B cell (primary cell): ENCODE data around the gene FRG2C. TPM values are rescaled to one million over a fixed set of nuclear protein-coding genes. Genes with fewer than 3 reads are reported as not detected.
"Not testable (repeated sequence)": the region's sequence is repeated elsewhere in the genome, so short reads cannot be mapped to it uniquely, and the experiment has no call there.

Experiments used
- ATAC-seq: fragments of 200-7000 bp; cut with Tn5 transposase; one replicate; pipeline ENCODE4 v1.10.0; 2021; ENCODE audit warnings: low read depth, mild to moderate bottlenecking, moderate number of reproducible peaks, moderate library complexity
- CTCF ChIA-PET: fragments of 350-600 bp; sonication (Branson Sonifier 250); formaldehyde crosslinking; loops from one replicate; lab custom pipeline; 2021; ENCODE audit warnings: antibody characterized with exemption, inconsistent platforms; lab: Charles Lee
- POLR2A ChIA-PET: fragments of 350-600 bp; sonication (Branson Sonifier 250); formaldehyde crosslinking; loops from one replicate; lab custom pipeline; 2021; ENCODE audit warnings: antibody characterized with exemption; lab: Charles Lee
- DNase-seq: peaks from one replicate; pipeline ENCODE4 v3.0.0; 2013
- H2AFZ ChIP-seq: 2 replicates; pipeline ENCODE4 v1.6.1; 2012; ENCODE audit warnings: mild to moderate bottlenecking, low read depth, low read length; ENCODE audit not compliant: insufficient read depth, poor library complexity, severe bottlenecking
- H3K27ac ChIP-seq, 2 donors: 1 replicate in 1 of 2; 2 replicates in 1 of 2; pipeline ENCODE4 v1.5.1; 2012 to 2013; ENCODE audit warnings: low read length in 2 of 2, mild to moderate bottlenecking in 2 of 2, moderate library complexity in 1 of 2
- H3K27me3 ChIP-seq, 4 experiments: fragments of 200-600 bp in 1 of 4; sonication (generic) in 1 of 4; replicated peaks in 1 of 4; 1 replicate in 2 of 4; 2 replicates in 2 of 4; pipeline versions ENCODE4 v1.6.1 to v1.7.0; 2013 to 2016; ENCODE audit warnings: low read length in 3 of 4, mild to moderate bottlenecking in 2 of 4, mixed read lengths in 1 of 4, moderate library complexity in 1 of 4; ENCODE audit not compliant: insufficient read depth in 4 of 4, control insufficient read depth in 3 of 4; ENCODE audit errors: control extremely low read depth in 1 of 4
- H3K36me3 ChIP-seq, 2 experiments: replicated peaks in 1 of 2; 1 replicate in 1 of 2; 2 replicates in 1 of 2; pipeline versions ENCODE4 v1.6.1 to v1.7.1; 2013; ENCODE audit warnings: low read length in 1 of 2; ENCODE audit not compliant: insufficient read depth in 2 of 2, control insufficient read depth in 1 of 2; ENCODE audit errors: control extremely low read depth in 1 of 2, extremely low read depth in 1 of 2
- H3K4me1 ChIP-seq, 2 donors: fragments of 200-600 bp in 1 of 2; sonication (generic) in 1 of 2; 1 replicate in 1 of 2; 2 replicates in 1 of 2; pipeline versions ENCODE4 v1.5.1 to v1.6.1; 2013 to 2017; ENCODE audit warnings: low read length in 2 of 2; ENCODE audit not compliant: control insufficient read depth in 2 of 2, insufficient read depth in 2 of 2
- H3K4me2 ChIP-seq: replicated peaks from 2 replicates; pipeline ENCODE3; 2012; ENCODE audit warnings: mild to moderate bottlenecking, low read depth, low read length; ENCODE audit not compliant: poor library complexity, severe bottlenecking
- H3K4me3 ChIP-seq, 5 experiments: fragments of 200-600 bp in 1 of 5; sonication (generic) in 1 of 5; 1 replicate in 3 of 5; 2 replicates in 2 of 5; pipeline versions ENCODE4 v1.5.1 to v1.7.0; 2011 to 2016; ENCODE audit warnings: low read length in 4 of 5, mild to moderate bottlenecking in 4 of 5, low read depth in 2 of 5, control low read depth in 1 of 5, moderate library complexity in 1 of 5; ENCODE audit not compliant: insufficient read depth in 1 of 5; ENCODE audit errors: control extremely low read depth in 1 of 5, extremely low read depth in 1 of 5
- H3K79me2 ChIP-seq: fragments of 200-600 bp; sonication (generic); one replicate; pipeline ENCODE4 v1.6.0; 2016; ENCODE audit warnings: low read length; ENCODE audit not compliant: control insufficient read depth, insufficient read depth
- H3K9ac ChIP-seq: fragments of 200-600 bp; sonication (generic); 2 replicates; pipeline ENCODE4 v1.6.1; 2017; ENCODE audit warnings: mild to moderate bottlenecking, low read length, moderate library complexity
- H3K9me3 ChIP-seq, 3 donors: one replicate each; pipeline versions ENCODE4 v1.6.1 to v1.7.1; 2013; ENCODE audit warnings: low read length in 2 of 3; ENCODE audit not compliant: control insufficient read depth in 2 of 3, insufficient read depth in 1 of 3; ENCODE audit errors: control extremely low read depth in 1 of 3
- H4K20me1 ChIP-seq: 2 replicates; pipeline ENCODE4 v1.6.0; 2012; ENCODE audit warnings: mild to moderate bottlenecking, low read length; ENCODE audit not compliant: insufficient read depth, control insufficient read depth, poor library complexity, severe bottlenecking
- H3K27ac Mint-ChIP-seq: one replicate; pipeline ENCODE4 v1.8.0; 2021; ENCODE audit warnings: mixed read lengths
- H3K27me3 Mint-ChIP-seq: one replicate; pipeline ENCODE4 v1.8.0; 2021; ENCODE audit warnings: mixed read lengths
- H3K4me1 Mint-ChIP-seq: one replicate; pipeline ENCODE4 v1.8.0; 2021; ENCODE audit warnings: mixed read lengths
- H3K4me3 Mint-ChIP-seq: one replicate; pipeline ENCODE4 v1.8.0; 2021; ENCODE audit warnings: mixed read lengths
- H3K9me3 Mint-ChIP-seq: one replicate; pipeline ENCODE4 v1.8.0; 2022; ENCODE audit warnings: mixed read lengths; ENCODE audit not compliant: insufficient read depth
- EZH2 ChIP-seq: IDR thresholded peaks from 2 replicates; pipeline ENCODE4 v1.6.1; 2012; ENCODE audit warnings: borderline replicate concordance, low read depth, mild to moderate bottlenecking, moderate library complexity, low read length; ENCODE audit not compliant: insufficient read depth, poor library complexity, severe bottlenecking
- WGBS: methylation state at CpG from one replicate; pipeline ENCODE4 v1.1.5; 2013; ENCODE audit warnings: missing lambda C conversion rate; ENCODE audit not compliant: insufficient coverage; 5-methylcytosine and 5-hydroxymethylcytosine counted together
- intact Hi-C: fragments of 100-400 bp; cut with micrococcal nuclease; formaldehyde crosslinking; loops from one replicate; pipeline ENCODE4 v1.10.0; 2022
- polyA plus RNA-seq: library from polyadenylated mRNA; depleted of rRNA; stranded (reverse); fragments of >200 nt; gene quantifications from 2 replicates; pipeline ENCODE4 v1.2.3, GENCODE V29; 2012
- total RNA-seq, 2 donors: library from RNA; stranded (reverse); fragments of 120-200 nt in 1 of 2; gene quantifications; 1 replicate in 1 of 2; 2 replicates in 1 of 2; pipeline versions ENCODE4 v1.2.3 to v1.2.4, GENCODE V29; 2013 to 2022
- TF ChIP-seq, protein P1 (sequence below): fragments of 200-600 bp; IDR thresholded peaks from one replicate; pipeline ENCODE4 v1.8.0; 2022; ENCODE audit warnings: antibody characterized with exemption, mild to moderate bottlenecking

Gene FRG2C
- total and polyA plus RNA-seq, 2 donors (not counting 1 experiment from before 2014, with no cell fraction given): not detected

DNA sequence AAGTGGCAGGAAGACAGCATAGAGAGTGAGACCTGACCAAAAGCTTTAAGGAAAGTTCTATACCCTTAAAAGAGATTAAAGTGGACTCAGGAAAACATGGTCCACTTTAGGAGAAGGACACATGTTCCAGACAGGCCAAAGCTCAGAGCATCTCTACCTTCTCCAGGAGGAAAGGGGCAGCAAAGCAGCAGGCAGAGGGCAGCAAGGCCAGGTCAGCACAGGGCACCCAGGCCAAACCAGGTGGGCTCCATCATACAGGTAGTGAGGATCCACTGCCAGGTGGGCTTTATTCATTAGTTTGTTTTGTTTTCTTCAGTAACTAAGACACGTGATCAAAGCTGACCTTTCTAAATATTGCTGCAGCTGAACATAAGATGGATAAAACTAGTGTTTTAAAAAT is 19.8 kb downstream of the FRG2C start:
- ATAC-seq, H3K9me3 Mint-ChIP-seq, intact Hi-C loops, DNase-seq, H3K27me3 ChIP-seq, H3K4me2 ChIP-seq, H3K79me2 ChIP-seq, H3K4me1 ChIP-seq, H3K27ac ChIP-seq, H3K36me3 ChIP-seq, H3K27me3 Mint-ChIP-seq, H3K4me3 ChIP-seq, H3K4me3 Mint-ChIP-seq, H3K4me1 Mint-ChIP-seq, CTCF ChIA-PET, H3K9ac ChIP-seq, POLR2A ChIA-PET, H3K27ac Mint-ChIP-seq, H4K20me1 ChIP-seq, H2AFZ ChIP-seq: not testable (repeated sequence)
- no CpG with 5 or more reads among the region's 1 CpG for WGBS
- H3K9me3 ChIP-seq: peaks cover 0 to 13% (median 1%) of the 10 kb centered on the region in 3 donors

DNA sequence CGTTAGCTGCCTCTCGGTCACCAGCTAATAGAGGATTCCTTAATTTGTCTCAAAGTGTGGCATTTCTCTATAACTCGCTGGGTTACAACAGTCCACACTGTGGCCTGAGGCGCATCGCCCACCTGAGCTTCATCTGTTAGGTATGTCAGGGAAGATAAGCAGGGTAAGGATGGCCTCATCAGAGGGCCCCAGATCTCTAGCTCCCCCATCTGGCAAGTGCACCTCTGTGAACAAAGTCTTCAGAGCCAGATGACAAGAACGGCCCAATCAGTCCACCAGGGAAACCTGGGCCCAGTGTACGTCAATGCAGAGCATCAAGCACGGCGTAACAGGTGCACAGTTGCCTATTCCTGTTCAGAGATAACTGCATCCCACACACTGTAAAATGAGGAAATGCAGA is 23.2 kb downstream of the FRG2C start:
- Histone ChIP-seq H3K4me2 (no peak overlapping the region), H3K79me2 (no peaks in the 10 kb centered on the region), H3K9me3 (peaks cover 0 to 13% (median 0%) of the 10 kb centered on the region in 3 donors), H2AFZ (no peak overlapping the region), H3K36me3 (no peaks in the 10 kb centered on the region), H3K9ac (no peak overlapping the region), H3K27me3 (no peaks in the 10 kb centered on the region), H4K20me1 (no peaks in the 10 kb centered on the region), H3K27ac (no peak overlapping the region), H3K4me3 (no peak overlapping the region), H3K4me1 (no peaks in the 10 kb centered on the region)
- Mint-ChIP-seq H3K4me3 (no peak overlapping the region), H3K9me3 (peaks cover 11% of the 10 kb centered on the region), H3K27ac (no peak overlapping the region), H3K4me1 (no peaks in the 10 kb centered on the region), H3K27me3 (no peaks in the 10 kb centered on the region)
- TF ChIP-seq, protein P1, sequence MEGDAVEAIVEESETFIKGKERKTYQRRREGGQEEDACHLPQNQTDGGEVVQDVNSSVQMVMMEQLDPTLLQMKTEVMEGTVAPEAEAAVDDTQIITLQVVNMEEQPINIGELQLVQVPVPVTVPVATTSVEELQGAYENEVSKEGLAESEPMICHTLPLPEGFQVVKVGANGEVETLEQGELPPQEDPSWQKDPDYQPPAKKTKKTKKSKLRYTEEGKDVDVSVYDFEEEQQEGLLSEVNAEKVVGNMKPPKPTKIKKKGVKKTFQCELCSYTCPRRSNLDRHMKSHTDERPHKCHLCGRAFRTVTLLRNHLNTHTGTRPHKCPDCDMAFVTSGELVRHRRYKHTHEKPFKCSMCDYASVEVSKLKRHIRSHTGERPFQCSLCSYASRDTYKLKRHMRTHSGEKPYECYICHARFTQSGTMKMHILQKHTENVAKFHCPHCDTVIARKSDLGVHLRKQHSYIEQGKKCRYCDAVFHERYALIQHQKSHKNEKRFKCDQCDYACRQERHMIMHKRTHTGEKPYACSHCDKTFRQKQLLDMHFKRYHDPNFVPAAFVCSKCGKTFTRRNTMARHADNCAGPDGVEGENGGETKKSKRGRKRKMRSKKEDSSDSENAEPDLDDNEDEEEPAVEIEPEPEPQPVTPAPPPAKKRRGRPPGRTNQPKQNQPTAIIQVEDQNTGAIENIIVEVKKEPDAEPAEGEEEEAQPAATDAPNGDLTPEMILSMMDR: no peak
- TF ChIP-seq EZH2: no peak
- DNase-seq (no peak), ATAC-seq (no peak)
- CTCF ChIA-PET: interaction anchor here (0.6 kb wide), 1 partner anchor 1032 kb away, joined by 3 read pairs; no protein-coding TSS in a partner anchor
- POLR2A ChIA-PET: no interaction called here
- intact Hi-C loops: no loop called here
- 72% methylated on average over 7 of the region's 9 CpGs for WGBS
